Tongue (tissue), 2 donors: ENCODE results near the gene SLC44A4. TPM values are rescaled to one million over a fixed set of nuclear protein-coding genes. Genes with fewer than 3 reads are reported as not detected.
"Not testable (repeated sequence)": the region's sequence is repeated elsewhere in the genome, so short reads cannot be mapped to it uniquely, and the experiment has no call there.

Source experiments
- DNase-seq: peaks from one replicate; pipeline ENCODE4 v3.0.0-alpha.2; 2015
- total RNA-seq: library from RNA; depleted of rRNA; stranded (reverse); fragments of >200 nt; gene quantifications from one replicate; pipeline ENCODE4 v1.2.3, GENCODE V29; 2014

SLC44A4 gene
- 1.7 TPM for total RNA-seq

DNA sequence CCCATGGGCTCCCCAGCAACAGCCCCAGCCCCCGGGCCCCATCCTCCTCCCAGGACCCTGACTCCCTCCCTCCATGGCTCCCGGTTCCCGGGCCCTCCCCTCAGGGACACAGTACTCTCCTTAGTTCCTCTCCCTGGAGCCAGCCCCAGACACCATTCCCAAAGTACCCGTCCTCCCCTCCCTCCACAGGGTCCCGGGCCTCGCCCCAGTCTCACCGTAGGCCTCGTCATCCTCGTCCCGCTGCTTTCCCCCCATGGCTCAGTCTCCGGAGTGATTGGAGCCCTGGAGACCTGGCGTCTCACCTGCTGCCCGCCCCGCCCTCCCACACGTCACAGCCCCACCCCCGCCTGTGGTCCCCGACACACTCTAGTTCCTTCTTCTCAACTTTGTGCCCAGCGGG lies at the start of gene SLC44A4:
TSS of gene SLC44A4 (minus strand) at position 272 of the 400 bp plus-strand sequence. CDS start at position 255, 17 bp downstream.
- no peak for DNase-seq

DNA sequence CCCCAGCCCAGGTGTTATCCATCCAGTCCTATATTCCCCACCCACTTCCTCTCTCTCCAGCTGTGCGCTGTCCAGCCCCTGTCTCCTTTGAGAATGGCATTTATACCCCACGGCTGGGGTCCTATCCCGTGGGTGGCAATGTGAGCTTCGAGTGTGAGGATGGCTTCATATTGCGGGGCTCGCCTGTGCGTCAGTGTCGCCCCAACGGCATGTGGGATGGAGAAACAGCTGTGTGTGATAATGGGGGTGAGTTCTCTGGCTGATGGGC lies 49.8 kb upstream of the SLC44A4 start:
- DNase-seq = no peak

DNA sequence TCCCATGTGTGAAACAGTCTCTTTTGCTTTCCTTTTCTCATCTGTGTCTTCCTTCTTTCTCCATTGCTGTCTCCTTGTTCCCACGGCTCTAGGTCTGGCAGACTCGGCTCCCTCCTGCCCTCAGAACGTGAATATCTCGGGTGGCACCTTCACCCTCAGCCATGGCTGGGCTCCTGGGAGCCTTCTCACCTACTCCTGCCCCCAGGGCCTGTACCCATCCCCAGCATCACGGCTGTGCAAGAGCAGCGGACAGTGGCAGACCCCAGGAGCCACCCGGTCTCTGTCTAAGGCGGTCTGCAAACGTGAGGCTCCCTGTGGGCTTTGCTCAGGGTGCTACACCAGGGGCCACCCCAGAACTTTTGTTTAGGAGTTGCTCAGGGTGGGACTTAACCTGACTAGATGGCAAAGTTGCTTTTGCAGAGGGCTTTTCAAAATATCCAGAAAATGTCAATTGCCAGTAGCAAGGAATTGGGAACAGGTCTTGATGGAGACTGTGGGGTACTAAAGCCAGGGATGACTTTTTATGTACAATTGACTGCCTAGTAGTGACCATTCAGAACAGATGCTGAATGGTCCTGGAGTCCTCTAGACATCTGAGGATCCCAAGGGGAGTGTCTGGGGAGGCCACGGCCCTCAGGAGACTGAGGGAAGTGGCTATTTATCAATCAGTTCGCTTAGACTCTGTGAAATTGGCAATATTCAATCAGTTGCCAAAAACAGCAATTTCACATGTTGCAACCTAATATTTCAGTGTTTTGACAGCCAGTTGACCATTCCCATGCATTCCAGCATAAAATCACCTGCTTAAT lies 49.3 kb upstream of the SLC44A4 start:
- no peak for DNase-seq

DNA sequence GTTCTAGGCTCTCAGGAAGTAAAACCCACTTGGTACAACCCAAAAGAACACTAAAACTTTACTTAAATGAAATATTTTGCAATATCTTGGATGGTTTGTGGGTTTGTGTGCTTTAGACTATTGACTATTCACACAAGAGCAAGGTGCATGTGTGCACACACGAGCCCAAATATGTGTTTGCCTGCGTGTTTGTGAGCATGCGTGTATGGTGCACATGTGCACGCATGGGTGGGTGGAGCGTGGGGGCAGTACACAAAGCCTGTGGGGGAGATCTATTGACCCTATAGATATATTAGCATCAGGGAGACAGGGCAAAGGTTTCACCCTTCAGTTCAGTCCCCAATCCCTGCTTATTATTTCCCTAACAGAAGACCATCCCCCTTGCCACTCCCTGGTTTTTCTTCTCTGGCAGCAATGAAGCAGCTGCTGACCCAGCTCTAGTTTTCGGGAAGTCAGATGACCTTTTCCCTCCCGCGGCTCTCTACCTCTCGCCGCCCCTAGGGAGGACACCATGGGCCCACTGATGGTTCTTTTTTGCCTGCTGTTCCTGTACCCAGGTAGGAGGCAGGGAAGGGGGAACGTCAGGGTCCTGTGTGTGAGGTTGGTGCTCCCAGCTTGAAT lies 48.6 kb upstream of the SLC44A4 start, which contains the start of gene C2:
TSS of gene C2 (plus strand) at position 476 of the 621 bp plus-strand sequence. CDS start at position 512, 36 bp downstream.
- DNase-seq = no peak

DNA sequence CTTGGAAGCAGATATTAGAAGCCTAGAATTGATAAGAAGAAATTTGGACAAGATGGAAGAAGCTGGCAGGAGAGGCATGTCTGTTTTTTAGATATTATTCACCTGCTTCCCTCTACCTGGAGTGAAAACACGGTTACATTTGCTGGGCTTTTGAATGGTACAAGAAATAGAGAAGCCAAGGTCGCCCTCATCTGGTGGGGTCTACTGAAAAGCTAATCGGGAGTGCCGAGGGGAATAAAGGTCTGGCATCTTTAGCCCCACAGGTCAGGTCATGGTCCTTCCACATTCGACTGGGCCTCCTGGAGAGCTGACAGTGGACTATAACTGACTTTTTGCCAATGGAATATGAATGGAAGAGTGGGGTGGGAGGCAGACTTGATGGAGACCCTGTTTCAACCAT lies 44.1 kb upstream of the SLC44A4 start:
- DNase-seq = no peak

DNA sequence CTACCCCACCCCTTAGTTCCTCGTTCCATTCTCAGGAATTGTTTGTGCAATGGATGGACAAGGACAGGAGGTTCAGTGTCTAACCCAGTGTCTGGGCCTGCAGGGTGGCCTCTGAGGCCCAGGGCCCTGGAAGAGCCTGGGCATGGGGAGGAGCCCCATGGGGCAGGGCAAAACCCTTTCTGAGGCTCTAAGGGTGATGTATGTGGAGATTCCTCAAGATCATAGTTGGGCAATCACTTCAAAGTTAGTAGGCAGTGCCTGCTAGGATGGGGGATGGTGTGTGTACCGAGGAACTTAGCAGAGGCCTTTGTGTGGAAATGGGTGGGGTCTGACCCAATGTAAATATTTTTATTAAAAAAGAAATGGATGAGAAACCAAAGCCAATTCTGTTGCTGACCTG lies 42.0 kb upstream of the SLC44A4 start:
- DNase-seq = no peak

DNA sequence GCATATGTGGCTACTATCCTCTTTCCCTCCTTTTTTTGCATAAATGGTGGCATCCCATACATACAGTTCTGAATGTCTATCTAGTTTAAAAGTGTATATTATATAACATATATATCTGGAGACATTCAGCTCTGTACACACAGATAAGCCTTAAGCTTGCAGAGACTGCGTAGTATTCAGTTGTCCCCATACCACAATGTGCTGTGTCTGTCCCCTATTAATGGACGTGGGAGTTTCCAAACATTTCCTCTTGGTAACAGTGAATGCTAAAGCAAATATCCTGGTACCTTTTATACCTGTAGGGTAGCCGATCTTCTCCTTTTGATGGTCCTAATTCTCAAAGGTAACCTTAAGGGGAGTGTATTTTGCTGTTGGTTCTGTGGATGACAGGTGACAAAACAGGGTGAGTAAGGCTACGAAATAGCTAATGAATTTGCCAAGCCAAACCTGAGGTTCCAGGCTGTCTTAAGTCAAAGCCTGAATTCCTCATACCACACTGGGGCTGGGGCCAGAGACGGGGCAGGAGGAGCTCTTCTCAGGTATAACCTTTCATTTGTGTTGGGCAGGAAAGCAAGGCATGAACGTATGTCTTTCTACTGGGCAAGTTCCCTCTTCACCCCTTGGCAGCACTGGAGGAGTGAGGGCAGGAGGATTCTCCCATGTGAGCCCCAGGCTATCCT lies 41.0 kb upstream of the SLC44A4 start:
- no peak for DNase-seq

DNA sequence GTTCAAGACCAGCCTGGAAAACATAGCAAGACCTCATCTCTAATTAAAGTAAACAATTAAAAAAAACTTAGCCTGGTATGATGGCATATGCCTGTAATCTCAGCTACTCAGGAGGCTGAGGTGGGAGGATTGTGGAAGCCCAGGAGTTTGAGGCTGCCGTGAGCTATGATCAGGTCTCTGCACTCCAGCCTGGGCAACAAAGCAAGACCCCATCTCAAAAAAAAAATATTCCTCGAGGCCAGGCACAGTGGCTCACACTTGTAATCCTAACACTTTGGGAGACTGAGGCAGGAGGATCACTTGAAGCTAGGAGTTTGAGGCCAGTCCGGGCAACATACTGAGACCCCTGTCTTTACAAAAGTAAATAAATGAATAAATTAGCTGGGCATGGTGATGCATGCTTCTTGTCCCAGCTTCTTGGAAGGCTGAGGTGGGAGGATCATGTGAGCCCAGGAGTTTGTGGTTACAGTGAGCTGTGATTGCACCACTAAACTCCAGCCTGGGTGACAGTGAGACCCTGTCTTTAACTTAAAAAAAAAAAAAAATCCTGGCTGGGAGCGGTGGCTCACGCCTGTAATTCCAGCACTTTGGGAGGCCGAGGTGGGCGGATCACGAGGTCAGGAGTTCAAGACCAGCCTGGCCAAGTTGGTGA lies 39.4 kb upstream of the SLC44A4 start:
- no peak for DNase-seq

DNA sequence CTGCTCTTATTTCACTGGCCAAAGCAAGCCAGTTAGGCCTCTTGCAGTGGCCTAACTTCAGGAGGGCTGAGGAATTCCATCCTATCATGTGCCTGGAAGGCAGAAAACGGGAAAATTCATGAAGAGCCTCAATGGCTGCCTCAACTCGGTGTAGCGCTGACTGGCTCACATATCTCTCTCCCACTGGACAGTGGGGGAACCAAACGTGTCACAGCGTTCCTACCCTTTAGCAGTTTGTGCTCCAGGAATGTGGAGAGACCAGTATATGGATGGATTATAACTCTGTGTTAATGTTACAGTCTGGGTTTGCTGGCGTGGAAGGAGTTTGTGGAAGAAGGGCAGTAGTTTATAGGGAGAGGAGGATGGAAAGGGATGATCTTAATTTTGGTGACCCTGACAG lies 37.0 kb upstream of the SLC44A4 start:
- no peak for DNase-seq

DNA sequence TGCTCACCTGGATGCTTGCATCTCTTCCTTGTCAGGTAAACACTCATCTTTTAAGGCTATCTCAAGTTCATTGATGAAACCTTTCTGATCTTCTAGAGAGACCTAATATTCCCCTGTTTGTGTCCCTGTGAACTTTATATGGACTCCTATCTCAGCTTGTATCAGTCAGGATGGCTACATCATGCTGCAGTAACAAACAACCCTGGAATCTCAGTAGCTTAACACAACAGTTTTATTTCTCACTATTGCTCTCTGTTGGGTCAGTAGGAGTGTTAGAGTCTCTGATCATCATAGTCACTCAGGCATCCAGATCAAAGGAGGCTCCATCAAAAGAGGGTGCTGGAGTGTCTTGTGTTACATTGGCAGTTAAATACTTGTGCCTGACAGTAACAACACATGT lies 36.6 kb upstream of the SLC44A4 start:
- DNase-seq = no peak

DNA sequence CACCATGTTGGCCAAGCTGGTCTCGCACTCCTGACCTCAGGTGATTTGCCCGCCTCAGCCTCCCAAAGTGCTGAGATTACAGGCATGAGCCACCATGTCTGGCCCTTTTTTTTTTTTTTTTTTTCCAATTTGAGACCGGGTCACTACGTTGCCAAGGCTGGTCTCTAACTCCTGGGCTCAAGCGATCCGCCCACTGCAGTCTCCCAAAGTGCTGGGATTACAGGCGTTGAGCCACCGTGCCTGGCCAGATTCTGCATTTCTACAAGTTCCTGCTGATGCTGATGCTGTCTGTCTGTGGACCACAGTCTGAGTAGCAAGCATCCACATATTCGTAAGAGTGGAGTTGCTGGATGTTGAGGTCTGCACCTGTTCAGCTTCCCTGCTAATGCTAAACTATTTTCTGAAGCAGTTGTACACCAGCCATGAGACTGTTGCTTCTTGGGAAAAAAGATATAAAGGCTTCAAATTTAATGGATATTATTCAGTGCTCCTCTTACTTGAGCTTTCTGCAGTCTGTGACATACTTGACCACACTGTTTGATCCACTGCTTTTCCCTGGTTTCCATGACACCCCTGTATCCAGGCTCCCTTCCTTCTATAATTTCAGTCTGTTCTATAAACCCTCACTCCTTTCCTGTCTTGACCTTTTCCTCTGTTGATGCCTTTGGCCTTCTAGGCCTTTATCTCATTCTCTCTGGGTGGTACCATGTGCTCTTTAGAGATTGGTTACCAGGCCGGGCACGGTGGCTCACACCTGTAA lies 33.2 kb upstream of the SLC44A4 start:
- no peak for DNase-seq

DNA sequence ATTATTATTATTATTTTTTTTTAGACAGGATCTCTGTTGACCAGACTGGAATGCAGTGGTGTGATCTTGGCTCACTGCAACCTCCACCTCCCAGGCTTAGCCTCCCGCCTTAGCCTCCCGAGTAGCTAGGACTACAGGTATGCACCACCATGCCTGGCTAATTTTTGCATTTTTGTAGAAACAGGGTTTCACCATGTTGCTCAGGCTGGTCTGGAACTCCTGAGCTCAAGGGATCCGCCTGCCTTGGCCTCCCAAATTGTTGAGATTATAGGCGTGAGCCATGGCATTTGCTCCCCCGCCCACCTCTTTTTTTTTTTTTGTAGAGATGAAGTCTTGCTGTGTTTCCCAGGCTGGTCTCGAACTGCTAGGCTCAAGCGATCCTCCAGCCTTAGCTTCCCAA lies 30.5 kb upstream of the SLC44A4 start:
- DNase-seq = not testable (repeated sequence)

DNA sequence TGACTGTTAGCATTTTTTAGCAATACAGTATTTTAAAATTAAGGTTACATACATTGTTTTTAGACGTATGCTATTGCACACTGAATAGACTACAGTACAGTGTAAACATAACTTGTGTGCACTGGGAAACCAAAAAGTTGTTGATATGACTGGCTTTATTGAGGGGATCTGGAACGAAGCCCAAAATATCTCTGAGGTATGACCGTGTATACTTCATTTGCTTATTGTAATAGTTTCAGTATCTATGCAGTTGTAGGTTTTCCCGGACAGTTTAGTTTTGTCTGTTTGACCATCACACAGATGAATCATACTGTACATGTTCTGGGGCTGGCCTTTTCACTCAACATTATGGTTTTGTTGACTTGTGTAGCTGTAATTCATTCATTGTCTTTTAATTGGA lies 30.0 kb upstream of the SLC44A4 start:
- no peak for DNase-seq

DNA sequence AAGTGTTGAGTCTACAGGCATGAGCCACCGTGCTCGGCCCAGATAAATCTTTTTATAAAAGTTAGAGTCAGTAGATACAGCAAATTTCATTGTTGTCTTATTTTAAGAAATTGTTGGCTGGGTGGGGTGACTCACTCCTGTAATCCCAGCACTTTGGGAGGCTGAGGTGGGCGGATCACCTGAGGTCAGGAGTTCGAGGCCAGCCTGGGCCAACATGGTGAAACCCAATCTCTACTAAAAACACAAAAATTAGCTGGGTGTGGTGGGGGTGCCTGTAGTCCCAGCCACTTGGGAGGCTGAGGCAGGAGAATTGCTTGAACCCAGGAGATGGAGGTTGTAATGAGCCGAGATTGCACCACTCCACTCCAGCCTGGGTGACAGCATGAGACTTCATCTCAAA lies 29.5 kb upstream of the SLC44A4 start:
- not testable (repeated sequence) for DNase-seq

DNA sequence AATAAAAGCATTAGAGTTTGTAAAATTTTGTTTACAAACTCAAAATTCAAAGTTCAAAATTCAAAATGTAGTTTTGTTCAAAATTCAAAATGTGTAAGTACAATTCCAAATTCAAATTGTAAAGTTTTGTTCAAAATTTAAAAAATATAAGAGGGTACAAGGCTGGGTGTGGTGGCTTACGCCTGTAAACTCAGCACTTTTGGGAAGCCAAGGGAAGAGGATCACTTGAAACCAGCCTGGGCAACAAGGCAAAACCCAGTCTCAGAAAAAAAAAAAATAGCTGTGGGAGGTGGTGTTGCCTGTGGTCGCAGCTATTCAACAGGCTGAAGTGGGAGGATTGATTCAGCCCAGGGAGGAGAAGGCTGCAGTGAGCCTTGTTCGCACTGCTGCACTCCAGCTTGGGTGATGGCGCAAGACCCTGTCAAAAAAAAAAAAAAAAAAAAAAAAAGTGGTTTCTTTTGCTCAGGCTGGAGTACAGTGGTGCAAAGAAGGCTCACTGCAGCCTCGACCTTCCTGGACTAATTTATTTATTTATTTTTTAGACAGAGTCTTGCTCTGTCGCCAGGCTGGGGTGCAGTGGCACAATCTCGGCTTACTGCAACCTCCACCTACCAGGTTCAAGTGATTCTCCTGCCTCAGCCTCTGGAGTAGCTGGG lies 28.5 kb upstream of the SLC44A4 start:
- DNase-seq = no peak

DNA sequence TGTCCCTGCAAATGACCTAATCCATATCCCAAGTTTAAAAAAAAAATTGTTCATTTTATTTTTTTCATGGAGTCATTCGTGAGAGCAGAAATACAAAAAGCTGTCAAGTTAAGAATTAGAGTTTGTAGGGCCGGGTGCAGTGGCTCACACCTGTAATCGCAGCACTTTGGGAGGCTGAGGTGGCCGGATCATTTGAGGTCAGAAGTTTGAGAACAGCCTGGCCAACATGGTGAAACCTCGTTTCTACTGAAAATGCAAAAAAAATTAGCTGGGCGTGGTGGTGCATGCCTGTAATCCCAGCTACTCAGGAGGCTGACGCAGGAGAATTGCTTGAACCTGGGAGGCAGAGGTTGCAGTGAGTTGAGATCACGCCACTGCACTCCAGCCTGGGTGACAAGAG lies 27.9 kb upstream of the SLC44A4 start:
- DNase-seq = not testable (repeated sequence)

DNA sequence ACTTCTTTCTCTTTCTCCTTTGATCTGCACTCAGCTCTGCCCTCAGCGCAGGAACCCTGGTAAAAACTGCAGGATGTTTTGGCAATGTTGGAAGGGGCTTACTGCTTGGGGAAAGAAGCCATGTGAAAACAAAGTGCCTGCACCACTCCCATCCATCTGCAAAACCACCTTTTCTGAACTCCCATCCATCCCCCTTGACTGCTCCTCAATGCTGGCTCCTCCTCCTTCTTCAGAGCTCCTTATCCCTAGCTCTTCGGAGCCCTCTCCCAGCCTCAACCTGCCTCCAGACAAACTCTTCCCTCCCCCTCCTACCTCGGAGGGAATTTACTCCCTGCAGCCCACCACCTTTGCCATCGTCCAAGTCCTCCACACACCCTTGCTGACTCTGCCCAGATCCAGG lies 27.3 kb upstream of the SLC44A4 start:
- DNase-seq = no peak

DNA sequence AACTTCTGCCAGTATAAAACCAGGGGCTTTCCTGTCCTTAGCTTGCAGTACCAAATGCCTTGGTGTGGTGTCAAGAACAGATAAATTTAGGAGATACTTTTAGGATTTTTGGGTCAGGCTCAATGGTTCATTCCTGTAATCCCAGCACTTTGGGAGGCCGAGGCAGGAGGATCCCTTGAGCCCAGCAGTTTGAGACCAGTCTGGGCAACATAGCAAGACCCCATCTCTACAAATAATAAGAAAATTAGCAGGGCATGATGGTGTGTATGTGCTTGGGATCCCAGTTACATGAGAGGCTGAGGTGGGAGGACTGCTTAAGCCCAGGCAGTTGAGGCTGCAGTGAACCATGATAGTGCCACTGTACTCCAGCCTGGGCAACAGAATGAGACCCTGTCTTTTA lies 26.2 kb upstream of the SLC44A4 start:
- DNase-seq = no peak

DNA sequence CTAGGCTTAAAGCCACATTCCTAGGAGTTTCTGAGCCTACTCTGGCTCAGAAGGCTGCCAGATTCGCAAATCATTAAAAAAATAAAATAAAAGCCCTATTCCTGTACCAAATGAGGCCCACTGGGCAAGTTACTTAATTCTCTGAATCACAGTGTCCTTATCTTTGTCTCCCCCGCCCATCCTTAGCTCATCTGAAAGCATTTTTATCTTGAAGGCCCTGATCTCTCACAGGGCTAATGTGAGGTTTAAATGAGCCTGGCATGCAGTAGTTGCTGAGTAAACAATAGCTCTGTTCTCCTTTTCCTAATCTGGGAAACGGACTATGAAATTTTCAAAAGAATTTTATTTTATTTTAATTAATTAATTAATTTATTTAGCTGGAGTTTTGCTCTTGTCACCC lies 25.2 kb upstream of the SLC44A4 start:
- no peak for DNase-seq

DNA sequence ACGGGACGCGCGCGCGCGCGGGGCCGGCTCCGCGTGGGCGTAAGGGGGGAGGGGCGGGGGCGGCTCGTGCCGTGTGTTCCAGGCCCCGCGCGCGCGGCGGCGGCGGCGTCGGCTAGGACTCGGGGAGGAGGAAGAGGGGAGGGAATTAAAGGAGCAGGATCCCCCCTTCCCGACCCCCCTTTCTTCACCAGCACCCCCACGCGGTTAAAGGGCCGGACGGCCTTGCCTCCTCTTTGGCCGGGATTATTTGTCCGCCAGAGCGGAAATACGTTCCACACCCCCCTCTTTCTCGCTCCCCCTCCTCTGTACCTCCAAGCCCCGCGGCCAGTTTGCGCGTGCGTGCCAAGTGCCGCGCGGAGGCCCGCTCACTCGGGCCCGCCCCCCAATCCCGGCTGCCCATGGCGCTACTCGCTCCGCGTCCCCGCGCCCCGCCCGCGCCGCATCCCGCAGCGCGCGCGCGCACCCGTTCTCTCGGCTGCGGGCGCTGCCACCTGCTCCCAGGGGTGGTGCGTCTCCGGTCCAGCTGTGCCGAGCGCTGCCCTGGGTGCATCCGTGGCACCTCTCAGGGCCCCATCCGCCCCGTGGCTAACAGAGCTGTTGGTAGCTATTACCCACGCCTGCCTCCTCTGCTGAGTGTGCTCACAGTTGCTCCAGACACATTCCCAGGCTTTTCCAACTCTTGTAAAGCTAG lies 23.3 kb upstream of the SLC44A4 start, which contains the start of gene ZBTB12:
TSS of gene ZBTB12 (minus strand) at position 134 of the 691 bp plus-strand sequence. CDS start 781 bp downstream, outside the sequence.
- DNase-seq = peak; percentile 99

DNA sequence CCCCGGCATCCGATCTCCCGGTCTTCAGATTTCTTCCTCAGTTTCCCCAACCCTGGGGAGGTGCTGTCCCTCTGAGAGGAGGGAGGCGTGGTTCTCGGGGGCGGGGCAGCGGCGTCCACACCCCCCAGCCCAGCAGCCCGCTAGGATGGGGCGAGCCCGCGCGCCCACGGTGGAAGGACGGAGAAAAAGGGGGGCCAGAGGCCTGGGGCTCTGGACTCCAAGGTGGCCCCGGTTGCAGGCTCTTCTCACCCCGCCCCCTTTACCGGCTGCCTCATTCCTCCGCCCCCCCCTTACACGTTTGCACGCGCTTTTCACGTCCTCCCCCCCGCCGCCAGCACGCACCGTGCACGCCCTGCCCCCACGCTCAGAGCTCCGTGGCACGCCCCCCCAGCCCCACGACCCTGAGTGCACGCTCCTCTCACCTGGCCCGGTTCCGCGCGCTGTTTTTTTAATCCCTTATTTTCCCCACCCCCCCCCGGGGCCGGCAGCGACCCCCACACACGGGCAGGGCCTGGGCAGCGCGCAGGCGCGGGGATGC lies 22.7 kb upstream of the SLC44A4 start:
- DNase-seq = peak; percentile 72
